ENCODE results near the gene APOA5. TPM values are rescaled to one million over a fixed set of nuclear protein-coding genes. Genes with fewer than 3 reads are reported as not detected.

Gene APOA5
- total and polyA plus RNA-seq, 2 of the 13 experiments (the other 11 are each of a cell fraction or from before 2014, with no cell fraction given): 44.0 to 49.1 TPM

- TF ChIP-seq GATAD2A (CRISPR knock-in tag; IDR thresholded peaks at IDR 0.05): peak; percentile 71
- TF ChIP-seq KMT2B (CRISPR knock-in tag; IDR thresholded peaks at IDR 0.05): peak; percentile 99
- TF ChIP-seq ZNF7 (CRISPR knock-in tag; IDR thresholded peaks at IDR 0.05): no peak
- TF ChIP-seq TRAFD1 (CRISPR knock-in tag; IDR thresholded peaks at IDR 0.05; ENCODE audit: borderline replicate concordance): no peak
- peak; percentile 92 for TF ChIP-seq THAP11 (CRISPR knock-in tag; IDR thresholded peaks at IDR 0.05)
- TF ChIP-seq SMARCE1 (IDR thresholded peaks at IDR 0.05; ENCODE audit: borderline replicate concordance): no peak
- peak; percentile 94 for TF ChIP-seq KAT8 (CRISPR knock-in tag; IDR thresholded peaks at IDR 0.05)
- no peak; the same call in 1 of the 2 replicates for TF ChIP-seq E2F5 (CRISPR knock-in tag; conservative IDR thresholded peaks at IDR 0.05)
- TF ChIP-seq ZBTB3 (CRISPR knock-in tag; IDR thresholded peaks at IDR 0.05; ENCODE audit: borderline replicate concordance, low read depth): no peak; the same call in 1 of the 2 replicates
- peak; percentile 95 for TF ChIP-seq ZSCAN31 (CRISPR knock-in tag; IDR thresholded peaks at IDR 0.05; ENCODE audit: low read depth)
- TF ChIP-seq, protein P1, sequence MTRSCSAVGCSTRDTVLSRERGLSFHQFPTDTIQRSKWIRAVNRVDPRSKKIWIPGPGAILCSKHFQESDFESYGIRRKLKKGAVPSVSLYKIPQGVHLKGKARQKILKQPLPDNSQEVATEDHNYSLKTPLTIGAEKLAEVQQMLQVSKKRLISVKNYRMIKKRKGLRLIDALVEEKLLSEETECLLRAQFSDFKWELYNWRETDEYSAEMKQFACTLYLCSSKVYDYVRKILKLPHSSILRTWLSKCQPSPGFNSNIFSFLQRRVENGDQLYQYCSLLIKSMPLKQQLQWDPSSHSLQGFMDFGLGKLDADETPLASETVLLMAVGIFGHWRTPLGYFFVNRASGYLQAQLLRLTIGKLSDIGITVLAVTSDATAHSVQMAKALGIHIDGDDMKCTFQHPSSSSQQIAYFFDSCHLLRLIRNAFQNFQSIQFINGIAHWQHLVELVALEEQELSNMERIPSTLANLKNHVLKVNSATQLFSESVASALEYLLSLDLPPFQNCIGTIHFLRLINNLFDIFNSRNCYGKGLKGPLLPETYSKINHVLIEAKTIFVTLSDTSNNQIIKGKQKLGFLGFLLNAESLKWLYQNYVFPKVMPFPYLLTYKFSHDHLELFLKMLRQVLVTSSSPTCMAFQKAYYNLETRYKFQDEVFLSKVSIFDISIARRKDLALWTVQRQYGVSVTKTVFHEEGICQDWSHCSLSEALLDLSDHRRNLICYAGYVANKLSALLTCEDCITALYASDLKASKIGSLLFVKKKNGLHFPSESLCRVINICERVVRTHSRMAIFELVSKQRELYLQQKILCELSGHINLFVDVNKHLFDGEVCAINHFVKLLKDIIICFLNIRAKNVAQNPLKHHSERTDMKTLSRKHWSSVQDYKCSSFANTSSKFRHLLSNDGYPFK (CRISPR knock-in tag; IDR thresholded peaks at IDR 0.05; ENCODE audit: borderline replicate concordance): peak; percentile 93; the same call in 1 of the 2 replicates
- peak; percentile 87; the same call in 1 of the 2 replicates for TF ChIP-seq PAX8 (CRISPR knock-in tag; IDR thresholded peaks at IDR 0.05; ENCODE audit: borderline replicate concordance)
- no peak for TF ChIP-seq CEBPB (IDR thresholded peaks at IDR 0.05; ENCODE audit: borderline replicate concordance, low read depth, low read length)
- no peak for TF ChIP-seq ATRX (CRISPR knock-in tag; IDR thresholded peaks at IDR 0.05; ENCODE audit: borderline replicate concordance)
- TF ChIP-seq ZNF567 (CRISPR knock-in tag; IDR thresholded peaks at IDR 0.05; ENCODE audit: borderline replicate concordance): no peak
- TF ChIP-seq, protein P2, sequence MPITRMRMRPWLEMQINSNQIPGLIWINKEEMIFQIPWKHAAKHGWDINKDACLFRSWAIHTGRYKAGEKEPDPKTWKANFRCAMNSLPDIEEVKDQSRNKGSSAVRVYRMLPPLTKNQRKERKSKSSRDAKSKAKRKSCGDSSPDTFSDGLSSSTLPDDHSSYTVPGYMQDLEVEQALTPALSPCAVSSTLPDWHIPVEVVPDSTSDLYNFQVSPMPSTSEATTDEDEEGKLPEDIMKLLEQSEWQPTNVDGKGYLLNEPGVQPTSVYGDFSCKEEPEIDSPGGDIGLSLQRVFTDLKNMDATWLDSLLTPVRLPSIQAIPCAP (CRISPR knock-in tag; IDR thresholded peaks at IDR 0.05; ENCODE audit: low read depth): no peak
- no peak for TF ChIP-seq PHB2 (IDR thresholded peaks at IDR 0.05; ENCODE audit: partially characterized antibody)
- TF ChIP-seq THRA (CRISPR knock-in tag; IDR thresholded peaks at IDR 0.05; ENCODE audit: borderline replicate concordance): peak; percentile 71; the same call in 1 of the 2 replicates
- TF ChIP-seq CBX1 (IDR thresholded peaks at IDR 0.05; ENCODE audit: low read depth): peak; percentile 85
- no peak for TF ChIP-seq SRF (IDR thresholded peaks at IDR 0.05; ENCODE audit: low read depth, low read length)
These were observed 19.1 kb downstream of the APOA5 start, which contains the start of gene BUD13 (continued) for GRCh38 chr11:116772443-116773202.

Measured in HepG2 (cell line).